HG02840 (cell line): Measurements from ENCODE around the gene SP6.

Experiments used
- ATAC-seq: cut with Tn5 transposase; IDR thresholded peaks from one replicate; pipeline ENCODE4 v1.9.1; 2021; ENCODE audit warnings: mild to moderate bottlenecking, moderate library complexity, moderate number of reproducible peaks; ENCODE audit not compliant: unreplicated experiment, low FRiP score

The SP6 gene

DNA sequence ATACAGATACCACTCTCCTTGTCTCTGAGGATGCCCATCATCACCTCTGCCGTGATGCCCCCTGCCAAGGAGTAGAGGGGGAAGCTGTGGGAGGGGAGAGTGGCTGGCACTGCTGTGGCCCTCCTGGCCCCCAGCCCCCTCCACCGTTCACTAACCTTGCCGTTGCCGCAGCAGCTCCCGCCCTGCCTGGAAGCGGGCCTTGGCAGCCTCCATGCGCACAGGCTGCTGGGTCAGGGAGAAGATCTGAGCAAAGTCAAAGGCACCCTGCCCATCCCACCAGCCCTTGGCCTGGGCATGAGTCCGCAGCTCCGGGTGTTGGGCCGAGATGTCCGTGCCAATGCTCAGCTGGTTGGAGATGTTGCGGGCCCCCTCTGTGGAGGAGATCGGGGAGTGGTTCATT is 12.3 kb downstream of the SP6 start:
- no peak for ATAC-seq

- ATAC-seq = no peak
Observed at GRCh38 chr17:47837401-47838039, 13.4 kb downstream of the SP6 start.

DNA sequence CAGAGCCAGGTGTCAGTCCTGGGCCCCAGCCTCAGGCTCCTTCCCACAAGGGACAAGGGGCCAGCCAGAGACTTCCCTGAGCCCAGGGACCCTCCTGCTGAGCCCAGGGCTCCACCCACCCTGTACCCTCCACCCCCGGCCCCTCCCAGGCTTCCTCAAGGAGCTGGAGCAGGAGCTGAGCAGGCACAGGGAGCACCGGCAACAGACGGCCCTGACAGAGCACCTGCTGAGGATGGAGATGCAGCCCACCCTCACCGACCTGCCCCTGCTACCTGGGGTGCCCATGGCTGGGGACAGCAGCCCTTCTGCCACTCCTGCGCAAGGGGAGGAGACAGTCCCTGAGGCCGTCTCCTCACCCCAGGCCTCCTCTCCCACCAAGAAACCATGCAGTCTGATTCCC is 14.4 kb downstream of the SP6 start:
- no peak for ATAC-seq

GRCh38 chr17:47834756-47835155 is 16.2 kb downstream of the SP6 start:
- ATAC-seq = no peak

GRCh38 chr17:47831934-47832327 is 19.0 kb downstream of the SP6 start:
- ATAC-seq = no peak

DNA sequence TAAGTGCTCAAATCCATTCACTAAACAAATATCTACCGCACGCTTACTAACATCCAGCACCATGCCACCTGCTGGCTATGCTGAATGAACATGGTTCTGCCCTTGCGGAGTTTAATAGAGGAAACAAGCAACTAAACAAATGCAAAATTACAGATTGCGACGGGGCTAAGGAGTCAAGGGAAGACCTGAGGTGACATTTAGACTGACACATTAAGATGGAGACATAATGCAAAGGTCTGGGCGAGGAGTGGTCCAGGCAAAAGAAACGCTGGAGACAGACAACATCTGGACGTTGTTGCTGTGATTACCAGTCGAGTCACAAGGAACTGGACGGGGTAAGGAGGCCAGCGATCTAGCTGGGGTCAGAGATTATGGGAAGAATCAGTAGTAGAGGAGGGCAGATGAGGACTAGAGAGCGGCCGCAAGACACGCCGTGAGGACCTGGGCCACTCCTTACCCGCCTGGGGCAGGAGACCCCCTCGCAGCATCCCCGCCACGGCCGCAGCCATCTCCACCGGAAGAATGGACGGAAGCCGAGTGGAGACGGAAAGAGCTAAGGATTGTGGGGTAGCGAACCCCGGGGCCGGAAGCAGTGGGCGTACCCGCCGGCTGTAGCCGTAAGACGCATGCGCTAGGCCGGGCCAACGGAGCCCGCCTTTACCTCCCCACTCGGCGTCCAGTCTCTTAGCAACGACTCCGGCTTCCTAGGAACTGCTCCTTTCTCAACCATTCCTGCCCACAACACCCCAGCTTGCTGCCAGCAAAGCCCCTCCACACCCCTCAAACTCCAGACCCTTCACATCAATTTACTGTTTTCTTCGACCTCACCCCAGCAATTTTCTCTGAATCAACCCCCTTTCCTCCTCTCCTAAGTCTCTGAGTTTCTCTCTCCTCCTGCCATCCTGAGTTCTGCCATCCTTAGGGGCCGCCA is 19.7 kb downstream of the SP6 start, which contains the start of the genes LRRC46 and MRPL10:
Gene LRRC46 (plus strand): TSS at position 668 of the 931 bp plus-strand sequence. CDS start 320 bp downstream, outside the sequence.
Gene MRPL10 (minus strand): TSS at position 539 of the 931 bp plus-strand sequence. CDS start 30 bp downstream, at position 509.
- peak; percentile 89 for ATAC-seq

- ATAC-seq = no peak
Observed at GRCh38 chr17:47830396-47831002, 20.5 kb downstream of the SP6 start.

- ATAC-seq = no peak
Observed at GRCh38 chr17:47829870-47830269, 21.1 kb downstream of the SP6 start.

DNA sequence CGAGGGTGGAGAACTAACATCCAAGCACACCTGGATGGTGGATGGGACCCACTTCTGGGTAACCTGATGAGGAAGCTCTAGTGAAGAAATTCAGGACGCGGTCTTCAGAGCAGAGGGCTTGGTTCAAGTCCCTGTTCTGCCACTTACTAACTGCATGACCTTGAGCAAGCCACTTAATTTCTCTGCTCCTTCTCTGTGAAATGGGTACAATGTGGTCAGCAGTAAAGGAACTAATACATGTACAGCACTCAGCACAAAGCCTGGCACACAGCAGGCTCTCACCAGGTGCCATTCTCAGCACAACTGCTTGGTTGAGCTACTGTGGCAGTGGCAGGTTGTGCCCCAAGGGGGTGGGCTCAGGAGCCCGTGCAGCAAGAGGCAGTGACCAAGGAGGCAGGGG is 27.4 kb downstream of the SP6 start:
- ATAC-seq = no peak

GRCh38 chr17:47822785-47823184 is 28.2 kb downstream of the SP6 start:
- no peak for ATAC-seq

- ATAC-seq = peak; percentile 68
Observed at GRCh38 chr17:47821424-47822391, 29.3 kb downstream of the SP6 start, which contains the start of gene OSBPL7. TSS of gene OSBPL7 (minus strand) at chr17:47821794. CDS start at chr17:47820278, 1,516 bp downstream.

GRCh38 chr17:47821031-47821423 is 29.9 kb downstream of the SP6 start:
- ATAC-seq = no peak

DNA sequence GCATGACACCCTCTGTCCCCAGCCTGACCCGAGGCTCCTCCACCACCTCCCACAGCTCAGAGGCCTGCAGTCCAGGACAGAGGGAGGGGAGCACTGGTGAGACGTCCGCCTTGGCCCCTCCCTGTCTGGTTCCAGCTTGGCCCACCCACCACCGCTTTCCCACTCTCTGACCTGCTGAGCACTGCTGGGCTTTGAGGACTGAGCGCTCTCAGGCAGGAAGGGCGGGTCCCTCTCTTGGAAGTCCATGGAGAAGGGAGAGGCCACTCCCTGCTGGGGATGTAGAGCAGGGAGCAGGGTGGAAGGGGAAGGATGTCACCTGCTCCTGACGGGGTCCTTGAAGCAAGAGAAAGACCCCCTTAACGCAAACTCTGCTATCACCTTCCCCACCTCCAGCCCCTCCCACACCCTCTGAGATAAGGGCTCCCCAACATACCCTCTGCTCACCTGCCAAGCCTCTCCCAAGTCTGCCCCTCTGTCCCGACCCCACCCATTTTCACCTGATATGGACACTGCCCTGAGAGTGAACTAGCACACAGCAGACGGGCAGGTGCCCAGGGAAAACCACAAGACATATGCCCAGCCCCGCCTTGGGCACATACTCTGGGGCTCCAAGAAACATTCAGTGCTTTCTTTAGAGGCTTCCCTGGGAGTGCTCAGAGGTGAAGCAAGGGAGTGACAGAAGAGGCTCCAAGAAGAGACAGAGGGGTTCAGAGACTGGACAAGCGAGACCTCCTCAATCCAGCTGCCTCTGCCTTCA is 30.8 kb downstream of the SP6 start:
- ATAC-seq = no peak

- ATAC-seq = no peak
Observed at GRCh38 chr17:47819475-47819874, 31.5 kb downstream of the SP6 start.

GRCh38 chr17:47818002-47818695 is 32.8 kb downstream of the SP6 start:
- no peak for ATAC-seq

DNA sequence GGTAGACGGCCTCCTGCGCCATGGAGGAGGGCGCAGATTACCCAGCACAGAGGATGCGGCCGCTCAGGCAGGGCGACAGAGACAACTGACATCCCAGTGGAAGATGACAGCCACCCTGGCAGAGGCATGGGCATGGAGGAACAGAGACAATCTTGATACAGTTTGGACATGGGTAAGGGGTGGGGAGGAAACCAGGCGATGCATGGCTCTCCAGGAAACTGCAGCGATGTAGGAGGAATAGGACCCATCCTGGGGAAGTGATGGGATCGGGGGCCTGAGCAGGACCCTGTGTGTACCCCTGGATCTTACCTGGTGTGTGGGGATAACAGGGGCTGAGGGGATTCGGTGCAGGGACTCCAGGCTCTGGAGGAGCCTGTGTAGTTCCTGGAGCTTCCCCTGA is 34.0 kb downstream of the SP6 start:
- ATAC-seq = no peak

GRCh38 chr17:47816111-47816735 is 34.7 kb downstream of the SP6 start:
- ATAC-seq = no peak
